Smooth muscle cell (in vitro differentiated cells): ENCODE data around the gene TMEM145. TPM values are rescaled to one million over a fixed set of nuclear protein-coding genes. Genes with fewer than 3 reads are reported as not detected.

Source experiments
- DNase-seq: peaks from one replicate; lab custom pipeline; 2025; ENCODE audit not compliant: unreplicated experiment; lab: John Stamatoyannopoulos, UW
- H2AFZ ChIP-seq: fragments of 200-600 bp; sonication (generic); 2 replicates; pipeline ENCODE4 v1.6.0; 2016; ENCODE audit warnings: antibody characterized with exemption, low read depth, mild to moderate bottlenecking
- H3F3A ChIP-seq: fragments of 200-600 bp; sonication (generic); 2 replicates; pipeline ENCODE4 v1.6.0; 2017; ENCODE audit warnings: antibody characterized with exemption, low read depth
- H3K27ac ChIP-seq: fragments of 200-600 bp; sonication (generic); 2 replicates; pipeline ENCODE4 v1.5.1; 2016; ENCODE audit warnings: low read depth, mild to moderate bottlenecking
- H3K27me3 ChIP-seq: fragments of 200-600 bp; sonication (generic); 2 replicates; pipeline ENCODE4 v1.6.1; 2016; ENCODE audit warnings: low read depth, mild to moderate bottlenecking
- H3K36me3 ChIP-seq: fragments of 200-600 bp; sonication (generic); 2 replicates; pipeline ENCODE4 v1.5.1; 2016; ENCODE audit warnings: low read depth
- H3K4me1 ChIP-seq: fragments of 200-600 bp; sonication (generic); 2 replicates; pipeline ENCODE4 v1.5.1; 2016; ENCODE audit warnings: low read depth
- H3K4me2 ChIP-seq: fragments of 200-600 bp; sonication (generic); 2 replicates; pipeline ENCODE4 v1.6.0; 2016; ENCODE audit warnings: mild to moderate bottlenecking
- H3K4me3 ChIP-seq: fragments of 200-600 bp; sonication (generic); 2 replicates; pipeline ENCODE4 v1.5.1; 2016; ENCODE audit warnings: mild to moderate bottlenecking
- H3K79me2 ChIP-seq: fragments of 200-600 bp; sonication (generic); 2 replicates; pipeline ENCODE4 v1.6.0; 2016; ENCODE audit warnings: low read depth, mild to moderate bottlenecking
- H3K9ac ChIP-seq: fragments of 200-600 bp; sonication (generic); 2 replicates; pipeline ENCODE4 v1.6.0; 2016; ENCODE audit warnings: low read depth
- H3K9me3 ChIP-seq: fragments of 200-600 bp; sonication (generic); replicated peaks from 2 replicates; pipeline ENCODE4 v1.5.1; 2016; ENCODE audit warnings: low read depth
- H4K20me1 ChIP-seq: fragments of 200-600 bp; sonication (generic); 2 replicates; pipeline ENCODE4 v1.6.0; 2016; ENCODE audit warnings: low read depth
- WGBS: methylation state at CpG from one replicate; pipeline ENCODE4 v1.1.7; 2016; ENCODE audit warnings: low lambda C conversion rate; 5-methylcytosine and 5-hydroxymethylcytosine counted together
- polyA plus RNA-seq: library from polyadenylated mRNA; unstranded; fragments of >200 nt; fragmentation: Nextera tagmentation; extraction: Ambion mirVana; gene quantifications from 2 replicates; pipeline ENCODE4 v1.2.1, GENCODE V29; 2016
- total RNA-seq: library from RNA; depleted of rRNA; stranded (reverse); fragments of >200 nt; gene quantifications from 2 replicates; pipeline ENCODE4 v1.2.3, GENCODE V29; 2014
- TF ChIP-seq, protein P1 (sequence below): fragments of 200-600 bp; sonication (generic); IDR thresholded peaks from 2 replicates; pipeline ENCODE4 v1.5.1; 2017; ENCODE audit warnings: borderline replicate concordance, mild to moderate bottlenecking, antibody characterized with exemption; ENCODE audit not compliant: insufficient read depth, poor library complexity, severe bottlenecking

TMEM145 gene
- total and polyA plus RNA-seq, 2 experiments from 2014 or later = 0.11 TPM; not detected in 1

- no peak overlapping the region for H3K9ac ChIP-seq
- H3K4me1 ChIP-seq = peaks cover 5% of the 10 kb centered on the region
- H3K79me2 ChIP-seq = peaks cover 6% of the 10 kb centered on the region
- no peak overlapping the region for H3K27ac ChIP-seq
- WGBS = 96% methylated on average over 13 of the region's 13 CpGs
- no peaks in the 10 kb centered on the region for H3K27me3 ChIP-seq
- TF ChIP-seq, protein P1, sequence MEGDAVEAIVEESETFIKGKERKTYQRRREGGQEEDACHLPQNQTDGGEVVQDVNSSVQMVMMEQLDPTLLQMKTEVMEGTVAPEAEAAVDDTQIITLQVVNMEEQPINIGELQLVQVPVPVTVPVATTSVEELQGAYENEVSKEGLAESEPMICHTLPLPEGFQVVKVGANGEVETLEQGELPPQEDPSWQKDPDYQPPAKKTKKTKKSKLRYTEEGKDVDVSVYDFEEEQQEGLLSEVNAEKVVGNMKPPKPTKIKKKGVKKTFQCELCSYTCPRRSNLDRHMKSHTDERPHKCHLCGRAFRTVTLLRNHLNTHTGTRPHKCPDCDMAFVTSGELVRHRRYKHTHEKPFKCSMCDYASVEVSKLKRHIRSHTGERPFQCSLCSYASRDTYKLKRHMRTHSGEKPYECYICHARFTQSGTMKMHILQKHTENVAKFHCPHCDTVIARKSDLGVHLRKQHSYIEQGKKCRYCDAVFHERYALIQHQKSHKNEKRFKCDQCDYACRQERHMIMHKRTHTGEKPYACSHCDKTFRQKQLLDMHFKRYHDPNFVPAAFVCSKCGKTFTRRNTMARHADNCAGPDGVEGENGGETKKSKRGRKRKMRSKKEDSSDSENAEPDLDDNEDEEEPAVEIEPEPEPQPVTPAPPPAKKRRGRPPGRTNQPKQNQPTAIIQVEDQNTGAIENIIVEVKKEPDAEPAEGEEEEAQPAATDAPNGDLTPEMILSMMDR = no peak
- no peaks in the 10 kb centered on the region for H3K36me3 ChIP-seq
- H3F3A ChIP-seq = peaks cover 5% of the 10 kb centered on the region
- H3K9me3 ChIP-seq = no peaks in the 10 kb centered on the region
- no peak overlapping the region for H3K4me2 ChIP-seq
- peaks cover 50% of the 10 kb centered on the region for H4K20me1 ChIP-seq
- H2AFZ ChIP-seq = no peak overlapping the region
- H3K4me3 ChIP-seq = no peak overlapping the region
- no peak for DNase-seq
These were observed 23.0 kb upstream of the TMEM145 start for GRCh38 chr19:42290136-42290522.

DNA sequence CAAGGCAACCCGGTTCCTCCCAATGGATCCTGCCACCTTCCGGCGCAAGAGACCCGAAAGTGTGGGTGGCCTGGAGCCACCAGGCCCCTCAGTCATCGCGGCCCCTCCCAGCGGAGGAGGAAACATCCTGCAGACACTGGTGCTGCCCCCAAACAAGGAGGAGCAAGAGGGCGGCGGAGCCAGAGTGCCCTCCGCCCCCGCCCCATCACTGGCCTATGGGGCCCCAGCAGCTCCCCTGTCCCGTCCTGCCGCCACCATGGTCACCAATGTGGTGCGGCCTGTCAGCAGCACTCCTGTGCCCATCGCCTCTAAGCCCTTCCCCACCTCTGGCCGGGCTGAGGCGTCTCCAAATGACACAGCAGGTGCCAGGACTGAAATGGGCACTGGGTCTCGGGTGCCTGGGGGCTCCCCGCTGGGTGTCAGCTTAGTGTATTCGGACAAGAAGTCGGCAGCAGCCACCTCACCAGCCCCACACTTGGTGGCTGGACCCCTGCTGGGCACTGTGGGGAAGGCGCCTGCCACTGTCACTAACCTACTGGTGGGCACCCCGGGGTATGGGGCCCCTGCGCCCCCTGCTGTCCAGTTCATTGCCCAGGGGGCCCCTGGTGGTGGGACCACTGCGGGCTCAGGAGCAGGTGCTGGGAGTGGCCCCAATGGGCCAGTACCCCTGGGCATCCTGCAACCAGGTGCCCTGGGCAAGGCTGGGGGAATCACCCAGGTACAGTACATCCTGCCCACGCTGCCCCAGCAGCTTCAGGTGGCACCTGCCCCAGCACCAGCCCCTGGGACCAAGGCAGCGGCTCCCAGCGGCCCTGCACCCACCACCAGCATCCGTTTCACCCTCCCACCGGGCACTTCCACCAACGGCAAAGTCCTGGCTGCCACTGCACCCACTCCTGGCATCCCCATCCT lies 22.3 kb upstream of the TMEM145 start:
- H3K9me3 ChIP-seq = no peaks in the 10 kb centered on the region
- H3K4me1 ChIP-seq = peaks cover 2% of the 10 kb centered on the region
- H3K9ac ChIP-seq = no peak overlapping the region
- TF ChIP-seq, protein P1 = peak; percentile 51
- peaks cover 5% of the 10 kb centered on the region for H3F3A ChIP-seq
- no peak for DNase-seq
- WGBS = 96% methylated on average over 23 of the region's 31 CpGs
- H3K4me3 ChIP-seq = no peak overlapping the region
- H3K79me2 ChIP-seq = peaks cover 4% of the 10 kb centered on the region
- no peaks in the 10 kb centered on the region for H3K36me3 ChIP-seq
- no peak overlapping the region for H2AFZ ChIP-seq
- no peak overlapping the region for H3K4me2 ChIP-seq
- H3K27ac ChIP-seq = no peak overlapping the region
- H4K20me1 ChIP-seq = peaks cover 47% of the 10 kb centered on the region
- H3K27me3 ChIP-seq = no peaks in the 10 kb centered on the region

DNA sequence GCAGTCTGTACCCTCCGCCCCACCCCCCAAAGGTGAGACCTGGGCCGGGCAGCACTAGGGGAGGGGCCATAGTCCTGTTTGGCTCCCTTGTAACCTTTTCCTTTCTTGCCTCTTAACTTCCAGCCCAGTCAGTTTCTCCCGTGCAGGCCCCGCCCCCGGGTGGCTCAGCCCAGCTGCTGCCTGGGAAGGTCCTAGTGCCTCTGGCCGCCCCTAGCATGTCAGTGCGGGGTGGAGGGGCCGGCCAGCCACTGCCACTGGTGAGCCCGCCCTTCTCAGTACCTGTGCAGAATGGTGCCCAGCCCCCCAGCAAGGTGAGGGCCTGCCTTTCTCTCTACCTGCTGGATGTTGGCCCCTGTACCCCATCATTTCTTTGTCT lies 21.7 kb upstream of the TMEM145 start:
- no peak for DNase-seq
- WGBS = 84% methylated on average over 9 of the region's 9 CpGs
- no peaks in the 10 kb centered on the region for H3K36me3 ChIP-seq

More for the DNA sequence above, 21.7 kb upstream of the TMEM145 start:
- no peak overlapping the region for H3K4me2 ChIP-seq
- no peak overlapping the region for H3K27ac ChIP-seq
- H3K9me3 ChIP-seq = no peaks in the 10 kb centered on the region
- peaks cover 8% of the 10 kb centered on the region for H3F3A ChIP-seq
- TF ChIP-seq, protein P1 = no peak
- no peak overlapping the region for H3K4me3 ChIP-seq
- no peak overlapping the region for H2AFZ ChIP-seq
- H3K79me2 ChIP-seq = no peaks in the 10 kb centered on the region
- H3K9ac ChIP-seq = no peak overlapping the region
- no peaks in the 10 kb centered on the region for H3K27me3 ChIP-seq
- peaks cover 42% of the 10 kb centered on the region for H4K20me1 ChIP-seq
- H3K4me1 ChIP-seq = no peaks in the 10 kb centered on the region
